GM12873 (cell line): ENCODE measurements around the gene DDX10.

Source experiments
- CTCF ChIP-seq: IDR thresholded peaks from 2 replicates; pipeline ENCODE4 v1.5.1; 2012; ENCODE audit warnings: low read depth, mild to moderate bottlenecking, moderate library complexity, low read length, control low read depth; ENCODE audit not compliant: insufficient read depth; ENCODE audit errors: missing control alignments

DDX10 gene

GRCh38 chr11:108817976-108818375, 153.1 kb downstream of the DDX10 start:
- no peak for TF ChIP-seq CTCF

GRCh38 chr11:108818971-108819370, 154.1 kb downstream of the DDX10 start:
- TF ChIP-seq CTCF: no peak

- no peak for TF ChIP-seq CTCF
These were observed 155.1 kb downstream of the DDX10 start for GRCh38 chr11:108819957-108820356.

- TF ChIP-seq CTCF: no peak
These were observed 159.7 kb downstream of the DDX10 start for GRCh38 chr11:108824545-108824944.

- TF ChIP-seq CTCF: no peak
These were observed 160.5 kb downstream of the DDX10 start for GRCh38 chr11:108825381-108825780.

GRCh38 chr11:108826136-108826535, 161.3 kb downstream of the DDX10 start:
- TF ChIP-seq CTCF: no peak

- TF ChIP-seq CTCF: no peak
These were observed 170.8 kb downstream of the DDX10 start for GRCh38 chr11:108835624-108836023.

- TF ChIP-seq CTCF: no peak
These were observed 171.7 kb downstream of the DDX10 start for GRCh38 chr11:108836541-108836940.
